ENCODE data around the gene IL17RD. TPM values are rescaled to one million over a fixed set of nuclear protein-coding genes. Genes with fewer than 3 reads are reported as not detected.
A peak's percentile ranks its signal among the peaks of the same experiment; 100 is the strongest.

The IL17RD gene
- total RNA-seq, 1 experiment from 2014 or later, result 3.5 TPM

- Histone ChIP-seq H3K27ac (ENCODE audit: low read length) (no peak overlapping the region), H3K36me3 (ENCODE audit: control insufficient read depth, insufficient read depth, low read length) (no peaks in the 10 kb centered on the region), H3K9me3 (ENCODE audit: control insufficient read depth, insufficient read depth, low read depth, low read length) (no peaks in the 10 kb centered on the region), H3K4me1 (ENCODE audit: control insufficient read depth, insufficient read depth, low read length) (peaks cover 34% of the 10 kb centered on the region), H3K27me3 (ENCODE audit: control insufficient read depth, insufficient read depth, low read length) (no peaks in the 10 kb centered on the region), H3K4me3 (ENCODE audit: low read depth in 2 of 2, low read length in 2 of 2) (no peak overlapping the region)
- POLR2A ChIA-PET, result no interaction called here
- no TSS peak for BruUV-seq (replicated peaks)
- intact Hi-C loops (cut with micrococcal nuclease; ENCODE audit: unreplicated experiment) (loop anchor here (5.0 kb wide), 1 partner anchor 56 kb away; no protein-coding TSS in a partner anchor), in situ Hi-C loops (cut with HindIII; ENCODE audit: low pct_unique_long_range_greater_than_20kb, low sequenced_read_pairs) (no loop called here)
- CTCF ChIA-PET, result no interaction called here
- DNase-seq (ENCODE audit: low read depth, low spot score), result no peak
- TF ChIP-seq TCF7L2 (IDR thresholded peaks at IDR 0.05; ENCODE audit: low read depth, low read length), result no peak
- TF ChIP-seq, protein P1, sequence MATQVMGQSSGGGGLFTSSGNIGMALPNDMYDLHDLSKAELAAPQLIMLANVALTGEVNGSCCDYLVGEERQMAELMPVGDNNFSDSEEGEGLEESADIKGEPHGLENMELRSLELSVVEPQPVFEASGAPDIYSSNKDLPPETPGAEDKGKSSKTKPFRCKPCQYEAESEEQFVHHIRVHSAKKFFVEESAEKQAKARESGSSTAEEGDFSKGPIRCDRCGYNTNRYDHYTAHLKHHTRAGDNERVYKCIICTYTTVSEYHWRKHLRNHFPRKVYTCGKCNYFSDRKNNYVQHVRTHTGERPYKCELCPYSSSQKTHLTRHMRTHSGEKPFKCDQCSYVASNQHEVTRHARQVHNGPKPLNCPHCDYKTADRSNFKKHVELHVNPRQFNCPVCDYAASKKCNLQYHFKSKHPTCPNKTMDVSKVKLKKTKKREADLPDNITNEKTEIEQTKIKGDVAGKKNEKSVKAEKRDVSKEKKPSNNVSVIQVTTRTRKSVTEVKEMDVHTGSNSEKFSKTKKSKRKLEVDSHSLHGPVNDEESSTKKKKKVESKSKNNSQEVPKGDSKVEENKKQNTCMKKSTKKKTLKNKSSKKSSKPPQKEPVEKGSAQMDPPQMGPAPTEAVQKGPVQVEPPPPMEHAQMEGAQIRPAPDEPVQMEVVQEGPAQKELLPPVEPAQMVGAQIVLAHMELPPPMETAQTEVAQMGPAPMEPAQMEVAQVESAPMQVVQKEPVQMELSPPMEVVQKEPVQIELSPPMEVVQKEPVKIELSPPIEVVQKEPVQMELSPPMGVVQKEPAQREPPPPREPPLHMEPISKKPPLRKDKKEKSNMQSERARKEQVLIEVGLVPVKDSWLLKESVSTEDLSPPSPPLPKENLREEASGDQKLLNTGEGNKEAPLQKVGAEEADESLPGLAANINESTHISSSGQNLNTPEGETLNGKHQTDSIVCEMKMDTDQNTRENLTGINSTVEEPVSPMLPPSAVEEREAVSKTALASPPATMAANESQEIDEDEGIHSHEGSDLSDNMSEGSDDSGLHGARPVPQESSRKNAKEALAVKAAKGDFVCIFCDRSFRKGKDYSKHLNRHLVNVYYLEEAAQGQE (IDR thresholded peaks at IDR 0.05; ENCODE audit: insufficient read depth in 1 of 2, low read depth in 2 of 2, low read length in 1 of 2), result no peak
- TF ChIP-seq, protein P2, sequence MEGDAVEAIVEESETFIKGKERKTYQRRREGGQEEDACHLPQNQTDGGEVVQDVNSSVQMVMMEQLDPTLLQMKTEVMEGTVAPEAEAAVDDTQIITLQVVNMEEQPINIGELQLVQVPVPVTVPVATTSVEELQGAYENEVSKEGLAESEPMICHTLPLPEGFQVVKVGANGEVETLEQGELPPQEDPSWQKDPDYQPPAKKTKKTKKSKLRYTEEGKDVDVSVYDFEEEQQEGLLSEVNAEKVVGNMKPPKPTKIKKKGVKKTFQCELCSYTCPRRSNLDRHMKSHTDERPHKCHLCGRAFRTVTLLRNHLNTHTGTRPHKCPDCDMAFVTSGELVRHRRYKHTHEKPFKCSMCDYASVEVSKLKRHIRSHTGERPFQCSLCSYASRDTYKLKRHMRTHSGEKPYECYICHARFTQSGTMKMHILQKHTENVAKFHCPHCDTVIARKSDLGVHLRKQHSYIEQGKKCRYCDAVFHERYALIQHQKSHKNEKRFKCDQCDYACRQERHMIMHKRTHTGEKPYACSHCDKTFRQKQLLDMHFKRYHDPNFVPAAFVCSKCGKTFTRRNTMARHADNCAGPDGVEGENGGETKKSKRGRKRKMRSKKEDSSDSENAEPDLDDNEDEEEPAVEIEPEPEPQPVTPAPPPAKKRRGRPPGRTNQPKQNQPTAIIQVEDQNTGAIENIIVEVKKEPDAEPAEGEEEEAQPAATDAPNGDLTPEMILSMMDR (IDR thresholded peaks at IDR 0.05), result no peak
- ATAC-seq, result no peak
Measured at GRCh38 chr3:57063032-57063431, 102.1 kb downstream of the IL17RD start.

- Histone ChIP-seq H3K9me3 (ENCODE audit: control insufficient read depth, insufficient read depth, low read depth, low read length) (no peaks in the 10 kb centered on the region), H3K4me3 (ENCODE audit: low read depth in 2 of 2, low read length in 2 of 2) (peak overlapping the region in 1 of 2 experiments; percentile 26; a peak in 2 of 4 replicates), H3K36me3 (ENCODE audit: control insufficient read depth, insufficient read depth, low read length) (no peaks in the 10 kb centered on the region), H3K27me3 (ENCODE audit: control insufficient read depth, insufficient read depth, low read length) (no peaks in the 10 kb centered on the region), H3K27ac (ENCODE audit: low read length) (peak overlapping the region; percentile 82), H3K4me1 (ENCODE audit: control insufficient read depth, insufficient read depth, low read length) (peaks cover 31% of the 10 kb centered on the region)
- BruUV-seq (replicated peaks), result no TSS peak
- DNase-seq (ENCODE audit: low read depth, low spot score), result no peak
- ChIA-PET CTCF (no interaction called here), POLR2A (no interaction called here)
- in situ Hi-C loops (cut with HindIII; ENCODE audit: low pct_unique_long_range_greater_than_20kb, low sequenced_read_pairs) (no loop called here), intact Hi-C loops (cut with micrococcal nuclease; ENCODE audit: unreplicated experiment) (loop anchor here (5.0 kb wide), 1 partner anchor 55 kb away; no protein-coding TSS in a partner anchor)
- TF ChIP-seq, protein P1 (IDR thresholded peaks at IDR 0.05; ENCODE audit: insufficient read depth in 1 of 2, low read depth in 2 of 2, low read length in 1 of 2), result no peak
- TF ChIP-seq TCF7L2 (IDR thresholded peaks at IDR 0.05; ENCODE audit: low read depth, low read length) (no peak), POLR2AphosphoS5 (IDR thresholded peaks at IDR 0.05; ENCODE audit: low read depth, low read length) (no peak), SIN3A (IDR thresholded peaks at IDR 0.05; ENCODE audit: borderline replicate concordance, insufficient read depth, low read depth, low read length) (no peak)
- TF ChIP-seq, protein P2 (IDR thresholded peaks at IDR 0.05), result no peak
- ATAC-seq, result peak; percentile 60
Measured at GRCh38 chr3:57062101-57062631, 103.0 kb downstream of the IL17RD start.

Data from Panc1 (cell line).